A549 (cell line): ENCODE data around the gene HDGFL2. TPM values are rescaled to one million over a fixed set of nuclear protein-coding genes. Genes with fewer than 3 reads are reported as not detected.

Experiments used
- ATAC-seq, 2 experiments: fragments of 200-7000 bp in 1 of 2; fragments of >200 bp in 1 of 2; cut with Nextera tagmentation in 1 of 2; cut with Tn5 transposase in 1 of 2; 3 replicates each; pipeline versions ENCODE4 v1.8.0 to v1.9.1; 2018 to 2020; ENCODE audit warnings: mild to moderate bottlenecking in 1 of 2, moderate library complexity in 1 of 2
- CTCF ChIA-PET: fragments of 300-600 bp; sonication (Branson Sonifier 250); formaldehyde crosslinking; extraction: SDS; loops from one replicate; lab custom pipeline; 2021; ENCODE audit warnings: antibody characterized with exemption, inconsistent platforms; lab: Yijun Ruan, JAX
- POLR2A ChIA-PET: fragments of 350-600 bp; formaldehyde crosslinking; extraction: SDS; loops from one replicate; lab custom pipeline; 2021; ENCODE audit warnings: antibody characterized with exemption, inconsistent platforms; lab: Yijun Ruan, JAX
- DNase-seq, 2 experiments: peaks; one replicate each; pipeline versions ENCODE4 v3.0.0 to v3.0.0-alpha.2; 2011 to 2016; ENCODE audit warnings: low read depth in 1 of 2, low spot score in 1 of 2
- FAIRE-seq: peaks from 2 replicates; lab custom pipeline; 2011; peaks lifted over from hg19 to GRCh38; lab: Jason Lieb, UNC
- H3K27ac ChIP-seq, 2 experiments: fragments of >200 bp; sonication (Bioruptor Twin); formaldehyde crosslinking; 3 replicates each; pipeline ENCODE4 v1.5.1; 2016 to 2017
- H3K4me1 ChIP-seq: fragments of >200 bp; sonication (Bioruptor Twin); formaldehyde crosslinking; 3 replicates; pipeline ENCODE4 v1.6.1; 2016
- H3K4me2 ChIP-seq: fragments of >200 bp; sonication (Bioruptor Twin); formaldehyde crosslinking; 3 replicates; pipeline ENCODE4 v1.6.1; 2016
- H3K4me3 ChIP-seq: fragments of >200 bp; sonication (Bioruptor Twin); formaldehyde crosslinking; 3 replicates; pipeline ENCODE4 v1.5.1; 2016
- H3K9me3 ChIP-seq: fragments of >200 bp; sonication (Bioruptor Twin); formaldehyde crosslinking; 3 replicates; pipeline ENCODE4 v1.6.1; 2016
- BCL3 ChIP-seq: fragments of >200 bp; sonication (Bioruptor Twin); formaldehyde crosslinking; IDR thresholded peaks from 3 replicates; pipeline ENCODE4 v1.6.1; 2016
- ESRRA ChIP-seq: fragments of 150-350 bp; IDR thresholded peaks from 2 replicates; pipeline ENCODE4 v1.6.1; 2014; ENCODE audit warnings: mild to moderate bottlenecking, low read length, borderline replicate concordance
- FOSB ChIP-seq: fragments of 250-450 bp; sonication (Bioruptor Pico); IDR thresholded peaks from 2 replicates; pipeline ENCODE4 v1.5.0; 2020; ENCODE audit warnings: mild to moderate bottlenecking, moderate library complexity
- HOXB5 ChIP-seq: fragments of 250-450 bp; sonication (Bioruptor Pico); IDR thresholded peaks from 2 replicates; pipeline ENCODE4 v1.5.0; 2020; ENCODE audit warnings: mild to moderate bottlenecking, moderate library complexity
- KDM1A ChIP-seq: fragments of 200-600 bp; sonication (generic); IDR thresholded peaks from 2 replicates; pipeline ENCODE4 v1.6.1; 2016; ENCODE audit warnings: low read depth, mild to moderate bottlenecking
- NPAS2 ChIP-seq: fragments of 250-450 bp; sonication (Bioruptor Pico); IDR thresholded peaks from 2 replicates; pipeline ENCODE4 v1.8.0; 2022; ENCODE audit warnings: mild to moderate bottlenecking, moderate library complexity, borderline replicate concordance
- PBX3 ChIP-seq: IDR thresholded peaks from 2 replicates; pipeline ENCODE4 v1.6.1; 2012
- PHF8 ChIP-seq: fragments of 200-600 bp; sonication (generic); IDR thresholded peaks from 2 replicates; pipeline ENCODE4 v1.6.1; 2016; ENCODE audit warnings: low read depth, mild to moderate bottlenecking, antibody characterized with exemption, moderate library complexity, borderline replicate concordance
- POLR2A ChIP-seq: IDR thresholded peaks from 2 replicates; pipeline ENCODE4 v1.6.1; 2012; ENCODE audit warnings: mild to moderate bottlenecking, low read length
- POLR2AphosphoS2 ChIP-seq: conservative IDR thresholded peaks from 2 replicates; pipeline ENCODE4 v1.6.1; 2012; ENCODE audit warnings: low read length, improper control_type of control experiment, inconsistent platforms
- RAD21 ChIP-seq, 2 experiments: fragments of >200 bp in 1 of 2; sonication (Bioruptor Twin) in 1 of 2; formaldehyde crosslinking in 1 of 2; IDR thresholded peaks in 1 of 2; conservative IDR thresholded peaks in 1 of 2; 2 replicates in 1 of 2; 3 replicates in 1 of 2; pipeline ENCODE4 v1.6.1; 2012 to 2018; ENCODE audit warnings: inconsistent platforms in 1 of 2
- RARB ChIP-seq: fragments of 250-450 bp; sonication (Bioruptor Pico); IDR thresholded peaks from 2 replicates; pipeline ENCODE4 v1.8.0; 2021; ENCODE audit warnings: mild to moderate bottlenecking, moderate library complexity
- RCOR1 ChIP-seq: fragments of 150-350 bp; IDR thresholded peaks from 2 replicates; pipeline ENCODE4 v1.6.1; 2014; ENCODE audit warnings: antibody characterized with exemption, low read length, low read depth
- RFX5 ChIP-seq: fragments of 450-650 bp; IDR thresholded peaks from 2 replicates; pipeline ENCODE4 v1.7.1; 2014; ENCODE audit warnings: antibody characterized with exemption, mild to moderate bottlenecking, moderate library complexity
- SMC3 ChIP-seq: fragments of >200 bp; sonication (Bioruptor Twin); formaldehyde crosslinking; IDR thresholded peaks from 3 replicates; pipeline ENCODE4 v1.6.1; 2018; ENCODE audit warnings: inconsistent platforms
- TFCP2L1 ChIP-seq: fragments of 250-450 bp; sonication (Bioruptor Pico); IDR thresholded peaks from 2 replicates; pipeline ENCODE4 v1.5.0; 2021; ENCODE audit warnings: mild to moderate bottlenecking
- TP53 ChIP-seq: fragments of 250-450 bp; sonication (Bioruptor Pico); IDR thresholded peaks from 2 replicates; pipeline ENCODE4 v1.5.0; 2021; ENCODE audit warnings: mild to moderate bottlenecking, moderate library complexity
- ZSCAN20 ChIP-seq: fragments of 250-450 bp; sonication (Bioruptor Pico); IDR thresholded peaks from 2 replicates; pipeline ENCODE4 v1.8.0; 2022; ENCODE audit warnings: mild to moderate bottlenecking, moderate library complexity
- WGBS: methylation state at CpG from one replicate; pipeline ENCODE4 v1.1.6; 2017; ENCODE audit errors: missing lambda C conversion rate; 5-methylcytosine and 5-hydroxymethylcytosine counted together
- polyA plus RNA-seq, 4 experiments: library from polyadenylated mRNA; depleted of rRNA in 3 of 4; stranded (reverse); fragments of >200 nt; fragmentation: RNase III in 1 of 4; extraction: RNeasy Plus Mini Kit Qiagen cat#74134 plus additional on column Dnase treatment in 1 of 4; gene quantifications; 2 replicates in 3 of 4; 3 replicates in 1 of 4; pipeline ENCODE4 v1.2.3, GENCODE V29; 2011 to 2017
- TF ChIP-seq, protein P1 (sequence below): fragments of 200-600 bp; sonication (generic); IDR thresholded peaks from 2 replicates; pipeline ENCODE4 v1.6.1; 2016; ENCODE audit warnings: antibody characterized with exemption, mild to moderate bottlenecking, moderate library complexity
- TF ChIP-seq, protein P2 (sequence below): IDR thresholded peaks from 2 replicates; pipeline ENCODE4 v1.6.1; 2012; ENCODE audit warnings: low read depth, borderline replicate concordance
- TF ChIP-seq, protein P3 (sequence below): fragments of 250-450 bp; sonication (Bioruptor Pico); IDR thresholded peaks from 2 replicates; pipeline ENCODE4 v1.5.0; 2020; ENCODE audit warnings: low read depth, mild to moderate bottlenecking, moderate library complexity

Gene HDGFL2
- polyA plus RNA-seq, 2 of the 4 experiments (the other 2 are of a cell fraction), result 10.8 to 34.3 TPM

DNA sequence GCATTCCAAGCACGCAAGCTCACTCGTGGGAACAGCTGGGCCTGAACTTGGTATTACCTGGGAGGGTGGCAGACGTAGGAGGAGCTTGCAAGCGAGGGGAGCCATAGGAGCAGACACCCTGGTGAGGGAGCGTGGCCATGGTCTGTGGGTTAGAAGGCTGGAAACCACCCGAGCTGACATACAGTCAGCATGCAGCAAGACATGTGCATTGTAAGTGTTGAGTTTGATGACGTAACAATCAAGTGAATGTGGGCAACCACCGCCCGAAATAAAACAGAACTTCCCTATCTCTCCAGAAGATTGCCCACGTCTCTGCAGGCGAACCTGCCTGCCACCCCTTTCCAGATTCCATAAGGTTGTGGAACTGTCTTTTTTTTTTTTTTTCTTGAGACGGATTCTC, 41.3 kb upstream of the HDGFL2 start (continued):
- TF ChIP-seq, protein P1, sequence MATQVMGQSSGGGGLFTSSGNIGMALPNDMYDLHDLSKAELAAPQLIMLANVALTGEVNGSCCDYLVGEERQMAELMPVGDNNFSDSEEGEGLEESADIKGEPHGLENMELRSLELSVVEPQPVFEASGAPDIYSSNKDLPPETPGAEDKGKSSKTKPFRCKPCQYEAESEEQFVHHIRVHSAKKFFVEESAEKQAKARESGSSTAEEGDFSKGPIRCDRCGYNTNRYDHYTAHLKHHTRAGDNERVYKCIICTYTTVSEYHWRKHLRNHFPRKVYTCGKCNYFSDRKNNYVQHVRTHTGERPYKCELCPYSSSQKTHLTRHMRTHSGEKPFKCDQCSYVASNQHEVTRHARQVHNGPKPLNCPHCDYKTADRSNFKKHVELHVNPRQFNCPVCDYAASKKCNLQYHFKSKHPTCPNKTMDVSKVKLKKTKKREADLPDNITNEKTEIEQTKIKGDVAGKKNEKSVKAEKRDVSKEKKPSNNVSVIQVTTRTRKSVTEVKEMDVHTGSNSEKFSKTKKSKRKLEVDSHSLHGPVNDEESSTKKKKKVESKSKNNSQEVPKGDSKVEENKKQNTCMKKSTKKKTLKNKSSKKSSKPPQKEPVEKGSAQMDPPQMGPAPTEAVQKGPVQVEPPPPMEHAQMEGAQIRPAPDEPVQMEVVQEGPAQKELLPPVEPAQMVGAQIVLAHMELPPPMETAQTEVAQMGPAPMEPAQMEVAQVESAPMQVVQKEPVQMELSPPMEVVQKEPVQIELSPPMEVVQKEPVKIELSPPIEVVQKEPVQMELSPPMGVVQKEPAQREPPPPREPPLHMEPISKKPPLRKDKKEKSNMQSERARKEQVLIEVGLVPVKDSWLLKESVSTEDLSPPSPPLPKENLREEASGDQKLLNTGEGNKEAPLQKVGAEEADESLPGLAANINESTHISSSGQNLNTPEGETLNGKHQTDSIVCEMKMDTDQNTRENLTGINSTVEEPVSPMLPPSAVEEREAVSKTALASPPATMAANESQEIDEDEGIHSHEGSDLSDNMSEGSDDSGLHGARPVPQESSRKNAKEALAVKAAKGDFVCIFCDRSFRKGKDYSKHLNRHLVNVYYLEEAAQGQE, result no peak
- TF ChIP-seq NPAS2, result no peak

DNA sequence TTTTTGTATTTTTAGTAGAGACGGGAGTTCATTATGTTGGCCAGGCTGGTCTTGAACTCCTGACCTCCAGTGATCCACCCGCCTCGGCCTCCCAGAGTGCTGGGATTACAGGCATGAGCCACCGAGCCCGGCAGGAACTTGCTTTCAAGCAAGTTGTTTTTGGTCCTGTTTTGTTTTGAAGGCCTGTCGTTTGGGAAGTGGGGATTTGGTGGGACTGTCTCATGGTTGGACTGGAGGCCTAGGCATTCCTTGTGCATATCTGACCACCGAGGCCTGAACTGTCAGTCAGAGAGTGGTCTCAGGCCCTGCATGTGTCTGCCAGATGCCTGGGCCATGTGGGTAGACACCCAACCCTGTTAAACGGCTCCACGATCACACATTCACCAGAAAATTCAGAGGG, 40.8 kb upstream of the HDGFL2 start:
- H3K9me3 ChIP-seq, result no peaks in the 10 kb centered on the region
- H3K27ac ChIP-seq, result no peak overlapping the region
- POLR2A ChIA-PET, result no interaction called here
- no peak for DNase-seq
- no peak for ATAC-seq
- no peak for FAIRE-seq
- H3K4me3 ChIP-seq, result no peak overlapping the region
- H3K4me2 ChIP-seq, result no peak overlapping the region
- CTCF ChIA-PET, result no interaction called here
- WGBS, result 93% methylated on average over 3 of the region's 9 CpGs
- no peak for TF ChIP-seq RFX5
- no peak for TF ChIP-seq TP53 (CRISPR knock-in tag)
- no peak for TF ChIP-seq HOXB5
- TF ChIP-seq KDM1A, result no peak
- TF ChIP-seq SMC3, result no peak
- TF ChIP-seq TFCP2L1 (CRISPR knock-in tag), result no peak
- no peak for TF ChIP-seq ESRRA
- TF ChIP-seq FOSB (CRISPR knock-in tag), result no peak
- no peak for TF ChIP-seq ZSCAN20
- no peak for TF ChIP-seq PHF8
- no peak for TF ChIP-seq RARB (CRISPR knock-in tag)
- H3K4me1 ChIP-seq, result no peaks in the 10 kb centered on the region

GRCh38 chr19:4431808-4432674, 40.1 kb upstream of the HDGFL2 start:
- POLR2A ChIA-PET, result no interaction called here
- Histone ChIP-seq H3K9me3 (no peaks in the 10 kb centered on the region), H3K27ac (no peak overlapping the region), H3K4me3 (no peak overlapping the region), H3K4me1 (no peaks in the 10 kb centered on the region), H3K4me2 (no peak overlapping the region)
- FAIRE-seq, result no peak
- CTCF ChIA-PET, result no interaction called here
- no peak for DNase-seq
- no peak for ATAC-seq
- WGBS, result 92% methylated on average over 16 of the region's 26 CpGs
- TF ChIP-seq RCOR1 (no peak), NPAS2 (no peak), ZSCAN20 (no peak), RAD21 (conservative IDR thresholded peaks at IDR 0.05 in 1 of 2, IDR thresholded peaks at IDR 0.05 in 1 of 2) (no peak), POLR2A (no peak), POLR2AphosphoS2 (no peak), PBX3 (no peak), BCL3 (no peak), PHF8 (no peak)
- TF ChIP-seq, protein P2, sequence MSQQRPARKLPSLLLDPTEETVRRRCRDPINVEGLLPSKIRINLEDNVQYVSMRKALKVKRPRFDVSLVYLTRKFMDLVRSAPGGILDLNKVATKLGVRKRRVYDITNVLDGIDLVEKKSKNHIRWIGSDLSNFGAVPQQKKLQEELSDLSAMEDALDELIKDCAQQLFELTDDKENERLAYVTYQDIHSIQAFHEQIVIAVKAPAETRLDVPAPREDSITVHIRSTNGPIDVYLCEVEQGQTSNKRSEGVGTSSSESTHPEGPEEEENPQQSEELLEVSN, result no peak
- TF ChIP-seq, protein P1, result no peak
- TF ChIP-seq, protein P3, sequence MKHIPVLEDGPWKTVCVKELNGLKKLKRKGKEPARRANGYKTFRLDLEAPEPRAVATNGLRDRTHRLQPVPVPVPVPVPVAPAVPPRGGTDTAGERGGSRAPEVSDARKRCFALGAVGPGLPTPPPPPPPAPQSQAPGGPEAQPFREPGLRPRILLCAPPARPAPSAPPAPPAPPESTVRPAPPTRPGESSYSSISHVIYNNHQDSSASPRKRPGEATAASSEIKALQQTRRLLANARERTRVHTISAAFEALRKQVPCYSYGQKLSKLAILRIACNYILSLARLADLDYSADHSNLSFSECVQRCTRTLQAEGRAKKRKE, result no peak
